ENCODE measurements around the gene GEMIN4. TPM values are rescaled to one million over a fixed set of nuclear protein-coding genes. Genes with fewer than 3 reads are reported as not detected.

GEMIN4 gene
- 29.0 and 30.8 TPM in 2 replicates for total RNA-seq

DNA sequence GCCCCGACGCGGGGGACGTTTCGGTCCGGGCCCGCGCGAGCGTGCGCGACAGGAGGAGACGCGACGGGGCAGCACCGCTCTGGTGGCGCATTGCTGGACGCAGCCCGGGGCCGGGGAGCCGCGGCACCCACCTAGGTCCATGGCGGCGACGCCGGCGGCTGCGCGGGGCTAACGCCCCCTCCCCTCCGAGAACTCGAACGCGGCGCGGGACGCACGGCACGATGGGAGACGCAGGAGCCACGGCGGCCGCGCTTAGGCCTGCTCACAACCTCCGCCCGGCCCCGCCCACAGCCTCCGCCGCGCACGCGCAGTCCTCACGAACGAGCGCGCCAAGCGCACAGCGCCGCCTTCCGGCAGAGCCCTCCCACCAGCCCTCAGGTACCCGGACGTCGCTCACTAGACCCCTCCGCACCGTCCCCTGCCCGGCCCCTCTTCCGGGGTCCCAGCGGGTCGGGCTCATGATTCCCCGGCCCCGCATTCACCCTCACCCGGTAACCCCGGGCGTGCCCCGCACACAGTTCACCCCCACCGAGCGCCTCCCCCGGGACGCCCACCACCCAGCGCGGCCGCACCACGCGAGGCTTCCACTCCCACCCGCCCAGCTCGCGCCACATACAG is at the start of gene GEMIN4:
GEMIN4 (minus strand) TSS at position 263 of the 618 bp plus-strand sequence; CDS start at position 141, 122 bp downstream.

DNA sequence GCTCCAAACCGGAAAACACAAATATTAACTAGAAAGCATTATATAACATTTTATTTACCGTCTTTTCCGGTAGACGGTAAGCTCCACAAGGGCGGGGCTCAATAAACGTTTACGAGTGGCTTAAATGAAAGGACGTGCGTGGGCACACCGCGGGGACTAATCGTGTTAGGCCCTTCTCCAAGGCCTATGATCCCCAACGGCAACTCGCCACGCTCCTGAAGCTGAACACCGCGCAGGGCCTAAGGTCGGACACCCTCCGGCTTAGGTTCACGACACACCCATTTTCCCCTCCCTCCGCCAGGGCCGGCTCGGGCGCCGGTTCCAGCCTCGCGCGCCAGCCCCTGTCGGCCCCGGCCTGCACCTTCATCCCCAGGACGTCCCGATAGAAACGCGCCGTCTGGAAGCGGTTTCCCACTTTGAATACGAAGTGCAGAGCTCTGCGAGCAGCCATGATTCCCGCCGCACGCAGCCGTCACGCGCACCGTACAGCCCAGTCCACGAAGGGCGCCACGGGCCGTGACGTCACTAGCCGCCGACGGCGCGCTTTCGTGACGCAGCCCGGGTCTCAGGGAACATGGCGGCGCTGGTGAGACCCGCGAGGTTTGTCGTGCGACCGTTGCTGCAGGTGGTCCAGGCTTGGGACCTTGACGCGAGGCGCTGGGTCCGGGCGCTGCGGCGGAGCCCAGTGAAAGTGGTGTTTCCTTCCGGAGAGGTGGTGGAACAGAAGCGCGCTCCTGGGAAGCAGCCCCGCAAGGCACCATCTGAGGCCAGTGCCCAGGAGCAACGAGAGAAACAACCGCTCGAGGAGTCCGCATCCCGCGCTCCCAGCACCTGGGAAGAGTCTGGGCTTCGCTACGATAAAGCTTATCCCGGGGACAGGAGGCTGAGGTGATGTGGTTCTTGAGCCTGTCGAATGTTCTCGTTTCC is 30.0 kb upstream of the GEMIN4 start, which contains the start of the genes GLOD4 and MRM3:
GLOD4 (minus strand) TSS at position 476 of the 927 bp plus-strand sequence; CDS start at position 451, 25 bp downstream.
MRM3 (plus strand) TSS at position 549 of the 927 bp plus-strand sequence; CDS start at position 575, 26 bp downstream.

DNA sequence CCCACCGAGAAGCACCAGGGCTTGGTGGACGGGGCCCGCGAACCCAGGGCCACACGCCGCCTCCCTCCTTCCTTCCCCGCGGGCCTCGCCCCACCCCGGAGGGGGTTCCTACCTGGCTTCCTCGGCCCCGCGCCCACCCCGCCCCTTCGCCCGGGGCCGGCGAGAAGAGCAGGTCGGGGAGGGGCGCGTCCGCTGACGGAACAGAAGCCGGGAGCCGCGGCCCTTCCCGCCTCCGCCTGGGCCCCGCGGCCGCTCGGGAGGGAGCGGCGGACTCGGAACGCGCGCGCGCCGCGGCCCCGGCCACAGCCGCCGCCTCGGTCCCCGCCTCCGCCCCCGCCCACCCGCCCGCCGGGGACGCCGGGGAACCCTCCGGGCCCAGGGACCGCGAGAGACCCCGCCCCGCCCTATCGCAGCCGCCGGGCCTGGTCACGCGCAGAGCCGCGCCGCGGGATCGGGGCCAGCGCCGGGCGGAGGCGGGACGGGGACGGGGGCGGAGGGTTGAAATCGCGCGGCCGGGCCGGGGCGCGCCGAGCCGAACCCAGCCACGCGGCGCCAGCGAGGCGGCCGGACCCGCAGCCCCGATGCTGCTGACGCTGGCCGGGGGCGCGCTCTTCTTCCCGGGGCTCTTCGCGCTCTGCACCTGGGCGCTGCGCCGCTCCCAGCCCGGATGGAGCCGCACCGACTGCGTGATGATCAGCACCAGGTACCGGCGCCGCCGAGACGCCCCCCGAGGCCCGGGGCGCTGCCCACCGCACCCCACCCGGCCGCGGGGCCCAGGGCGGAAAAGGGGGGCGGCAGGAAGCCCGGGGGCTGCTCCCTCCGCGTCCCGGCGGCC is 19.8 kb downstream of the GEMIN4 start, which contains the start of gene TLCD3A:
TLCD3A (plus strand) TSS at position 530 of the 835 bp plus-strand sequence; CDS start at position 582, 52 bp downstream.

Other genes with a start within 250 kb of the GEMIN4 start
- gene VPS53, start 37.4 kb downstream of the GEMIN4 start, total RNA-seq, result 11.7 and 18.4 TPM in 2 replicates
- 31.1 and 37.1 TPM in 2 replicates for gene TLCD3A, start 19.7 kb downstream of the GEMIN4 start, total RNA-seq
- gene GLOD4, start 30.0 kb upstream of the GEMIN4 start, total RNA-seq, result 52.3 and 60.9 TPM in 2 replicates
- gene MRM3, start 30.1 kb upstream of the GEMIN4 start, total RNA-seq, result 13.8 and 16.5 TPM in 2 replicates
- gene NXN, start 227.5 kb upstream of the GEMIN4 start, total RNA-seq, result 93.3 and 117 TPM in 2 replicates
- gene TIMM22, start 244.9 kb upstream of the GEMIN4 start, total RNA-seq, result 17.8 and 23.8 TPM in 2 replicates